ENCODE results near the gene ZBP1.
A peak's percentile ranks its signal among the peaks of the same experiment; 100 is the strongest.

The ZBP1 gene

DNA sequence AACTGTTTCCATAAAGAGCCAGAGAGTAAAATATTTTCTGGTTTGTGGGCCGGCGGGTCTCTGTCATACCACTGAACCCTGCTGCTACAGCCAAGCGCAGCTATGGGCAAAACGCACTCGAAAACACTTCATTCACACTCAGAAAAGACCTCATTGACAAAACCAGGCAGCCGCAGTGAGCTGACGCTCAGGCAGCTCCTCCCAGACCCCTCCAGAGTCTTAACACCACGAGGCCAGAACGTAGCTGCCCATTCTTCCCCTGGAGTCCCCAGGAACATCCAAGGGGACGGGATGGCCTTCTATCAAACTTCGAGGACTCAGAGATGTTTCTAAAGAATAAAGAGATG lies 35.6 kb upstream of the ZBP1 start:
- POLR2A ChIA-PET (ENCODE audit: low non-redundant PET): no interaction called here
- CTCF ChIA-PET: interaction anchor here (0.6 to 3.3 kb wide), 2 partner anchors 32 to 267 kb away, joined by 3 to 20 read pairs; no protein-coding TSS in a partner anchor
- H3K27ac ChIP-seq: peak overlapping the region; percentile 83
- no peak for DNase-seq (ENCODE audit: low spot score)
- TF ChIP-seq, protein P1, sequence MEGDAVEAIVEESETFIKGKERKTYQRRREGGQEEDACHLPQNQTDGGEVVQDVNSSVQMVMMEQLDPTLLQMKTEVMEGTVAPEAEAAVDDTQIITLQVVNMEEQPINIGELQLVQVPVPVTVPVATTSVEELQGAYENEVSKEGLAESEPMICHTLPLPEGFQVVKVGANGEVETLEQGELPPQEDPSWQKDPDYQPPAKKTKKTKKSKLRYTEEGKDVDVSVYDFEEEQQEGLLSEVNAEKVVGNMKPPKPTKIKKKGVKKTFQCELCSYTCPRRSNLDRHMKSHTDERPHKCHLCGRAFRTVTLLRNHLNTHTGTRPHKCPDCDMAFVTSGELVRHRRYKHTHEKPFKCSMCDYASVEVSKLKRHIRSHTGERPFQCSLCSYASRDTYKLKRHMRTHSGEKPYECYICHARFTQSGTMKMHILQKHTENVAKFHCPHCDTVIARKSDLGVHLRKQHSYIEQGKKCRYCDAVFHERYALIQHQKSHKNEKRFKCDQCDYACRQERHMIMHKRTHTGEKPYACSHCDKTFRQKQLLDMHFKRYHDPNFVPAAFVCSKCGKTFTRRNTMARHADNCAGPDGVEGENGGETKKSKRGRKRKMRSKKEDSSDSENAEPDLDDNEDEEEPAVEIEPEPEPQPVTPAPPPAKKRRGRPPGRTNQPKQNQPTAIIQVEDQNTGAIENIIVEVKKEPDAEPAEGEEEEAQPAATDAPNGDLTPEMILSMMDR (conservative IDR thresholded peaks at IDR 0.05; ENCODE audit: low read depth): no peak

DNA sequence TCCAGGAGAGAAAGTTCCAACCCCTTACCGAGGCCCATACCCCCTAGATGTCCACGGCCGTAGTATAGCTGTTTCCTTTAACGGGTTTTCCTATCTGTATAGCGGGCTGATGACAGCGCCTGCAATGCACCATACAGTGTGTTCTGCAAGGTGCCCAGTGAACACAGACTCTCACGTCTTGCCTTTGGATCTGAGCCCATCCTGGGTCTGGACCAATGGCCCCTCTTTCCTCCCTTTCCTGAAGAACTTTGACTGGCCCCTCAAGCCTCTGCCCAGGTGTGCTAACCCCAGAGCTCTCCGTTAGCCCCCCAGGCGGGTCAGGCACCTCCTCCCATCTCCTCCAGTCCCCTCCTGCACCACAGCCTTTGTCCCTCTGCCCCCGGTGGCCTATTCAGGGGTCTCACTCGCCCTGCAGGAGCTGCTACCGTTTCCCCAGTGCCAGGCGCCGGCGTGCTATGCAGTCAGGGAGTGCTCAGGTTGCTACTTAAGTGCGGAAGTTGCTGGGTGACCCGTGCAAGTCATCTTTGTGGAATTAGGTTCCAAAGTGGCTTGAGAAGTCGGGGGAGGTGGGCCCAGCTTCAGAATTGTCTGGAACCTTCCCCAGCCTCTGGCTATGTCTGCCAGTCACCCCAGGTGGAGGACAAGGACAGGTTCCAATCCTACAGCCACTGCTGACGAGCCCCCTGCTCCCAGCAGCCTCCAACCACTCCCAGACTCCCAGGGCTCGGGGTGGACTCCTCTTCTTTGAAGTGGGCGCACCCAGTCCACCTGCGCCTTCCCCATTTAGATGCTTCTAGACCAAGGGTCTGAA lies 35.0 kb upstream of the ZBP1 start:
- TF ChIP-seq, protein P1 (conservative IDR thresholded peaks at IDR 0.05; ENCODE audit: low read depth): no peak

DNA sequence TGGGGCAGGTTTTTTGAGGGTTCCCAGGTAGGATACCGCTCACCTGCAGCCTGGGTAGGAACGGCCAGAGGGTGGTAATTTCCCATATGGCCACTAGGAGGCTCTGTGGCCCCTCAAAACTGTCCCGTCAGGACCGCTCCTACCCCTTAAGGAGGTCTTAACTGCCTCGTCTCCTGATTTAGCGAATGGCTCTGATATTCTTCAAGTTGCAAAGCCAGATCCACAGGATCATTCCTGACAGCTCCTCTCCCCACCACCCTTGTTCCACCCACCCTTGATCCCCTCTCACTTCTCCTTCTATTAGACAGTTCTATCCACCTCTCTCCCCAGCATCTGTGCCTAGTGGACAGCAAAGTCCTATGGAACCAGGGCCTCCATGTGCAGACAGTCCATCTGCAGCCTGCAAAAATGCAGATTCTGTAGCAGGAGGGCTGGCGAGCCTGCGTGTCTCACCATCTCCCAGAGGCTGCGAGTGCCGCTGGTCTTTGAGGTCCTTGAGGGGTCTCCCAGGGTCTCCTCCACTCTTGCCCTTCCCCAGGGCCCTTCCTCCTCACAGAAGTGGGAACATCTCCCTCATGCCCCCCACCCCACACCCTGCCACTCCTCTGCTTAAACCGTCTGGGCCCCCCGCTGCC lies 34.3 kb upstream of the ZBP1 start:
- DNase-seq (ENCODE audit: low spot score): peak; percentile 94
- peak overlapping the region; percentile 83 for H3K27ac ChIP-seq
- CTCF ChIA-PET: interaction anchor here (0.6 to 3.3 kb wide), 15 partner anchors 14 to 563 kb away, joined by 3 to 20 read pairs (median 4); no protein-coding TSS in a partner anchor
- TF ChIP-seq, protein P1 (conservative IDR thresholded peaks at IDR 0.05; ENCODE audit: low read depth): peak; percentile 97
- POLR2A ChIA-PET (ENCODE audit: low non-redundant PET): interaction anchor here (0.6 kb wide), 1 partner anchor 53 kb away, joined by 5 read pairs; no protein-coding TSS in a partner anchor

More for the DNA sequence above, 35.0 kb upstream of the ZBP1 start:
- peak overlapping the region; percentile 83 for H3K27ac ChIP-seq
- ChIA-PET CTCF (interaction anchor here (0.6 to 3.3 kb wide), 8 partner anchors 13 to 563 kb away, joined by 3 to 20 read pairs (median 4); no protein-coding TSS in a partner anchor), POLR2A (ENCODE audit: low non-redundant PET) (interaction anchor here (0.6 kb wide), 1 partner anchor 52 kb away, joined by 5 read pairs; no protein-coding TSS in a partner anchor)
- no peak for DNase-seq (ENCODE audit: low spot score)

DNA sequence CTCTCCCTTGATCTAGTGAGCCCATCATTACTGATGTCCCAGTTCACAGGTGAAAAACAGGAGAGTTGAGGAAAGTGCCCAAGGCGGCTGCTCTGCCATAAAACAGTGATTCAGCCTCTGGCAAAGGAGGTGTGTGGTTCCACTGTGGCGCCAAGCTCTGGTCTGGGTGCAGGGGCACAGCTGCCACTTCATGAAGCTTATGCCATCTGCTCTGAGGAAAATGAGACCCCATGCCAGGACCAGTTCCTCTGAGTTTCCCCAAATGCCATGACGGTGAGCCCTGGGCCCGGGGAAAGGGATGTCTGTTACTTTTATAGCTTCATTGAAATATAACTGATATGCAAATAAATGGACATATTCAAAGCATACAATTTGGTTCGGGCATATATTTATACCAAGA lies 33.7 kb upstream of the ZBP1 start:
- TF ChIP-seq, protein P1 (conservative IDR thresholded peaks at IDR 0.05; ENCODE audit: low read depth): no peak
- ChIA-PET POLR2A (ENCODE audit: low non-redundant PET) (no interaction called here), CTCF (interaction anchor here (0.6 to 3.3 kb wide), 15 partner anchors 9 to 556 kb away, joined by 3 to 20 read pairs (median 4); no protein-coding TSS in a partner anchor)
- no peak for DNase-seq (ENCODE audit: low spot score)
- H3K27ac ChIP-seq: peak overlapping the region; percentile 7; the same call in 1 of the 2 replicates

DNA sequence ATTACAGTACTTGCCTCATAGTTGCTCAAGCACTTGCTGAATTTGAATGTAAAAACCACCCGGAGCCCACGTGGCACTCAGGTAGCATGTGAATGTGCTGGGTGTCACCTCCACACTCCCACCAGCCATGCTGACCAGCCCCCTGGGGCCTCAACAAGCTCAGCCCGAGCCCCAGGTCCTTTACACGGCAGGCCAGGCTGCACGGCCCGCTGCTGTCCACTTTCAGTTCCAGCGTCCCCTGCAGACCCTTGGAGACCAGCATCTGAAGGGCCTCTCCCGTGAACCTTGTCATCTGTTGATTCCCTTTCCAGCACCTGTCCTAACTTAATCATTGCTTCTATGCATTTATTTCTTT lies 33.3 kb upstream of the ZBP1 start:
- CTCF ChIA-PET: interaction anchor here (0.6 to 3.3 kb wide), 14 partner anchors 9 to 557 kb away, joined by 3 to 20 read pairs (median 4); no protein-coding TSS in a partner anchor
- TF ChIP-seq, protein P1 (conservative IDR thresholded peaks at IDR 0.05; ENCODE audit: low read depth): no peak
- peak overlapping the region; percentile 7 for H3K27ac ChIP-seq
- no peak for DNase-seq (ENCODE audit: low spot score)
- POLR2A ChIA-PET (ENCODE audit: low non-redundant PET): no interaction called here
